ENCODE measurements around the gene ARCN1. TPM values are rescaled to one million over a fixed set of nuclear protein-coding genes. Genes with fewer than 3 reads are reported as not detected.

The ARCN1 gene
- total and polyA plus RNA-seq, 2 donors (not counting 3 experiments of a cell fraction or from before 2014, with no cell fraction given): 172 to 180 TPM

DNA sequence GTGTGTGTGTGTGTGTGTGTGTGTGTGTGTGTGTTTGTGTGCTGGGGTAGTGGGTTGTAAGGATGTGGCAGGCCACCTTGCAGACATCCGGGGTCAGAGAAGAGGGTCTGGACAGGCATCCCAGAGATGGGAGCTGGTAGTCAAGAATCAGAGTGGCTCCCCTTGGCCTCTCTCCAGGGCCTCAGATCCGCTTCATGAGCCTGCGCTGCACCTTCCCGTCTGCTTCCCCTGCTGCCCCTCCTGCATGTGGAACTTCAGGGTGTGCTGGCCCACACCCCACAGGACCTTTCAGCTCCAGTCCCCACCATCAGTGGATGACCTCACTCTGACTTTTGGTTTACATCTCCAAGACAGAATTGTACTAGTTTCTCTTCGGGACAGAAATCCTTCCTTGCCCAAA is 76.1 kb downstream of the ARCN1 start:
- no peak overlapping the region for H3K9ac ChIP-seq (replicated peaks; ENCODE audit: extremely low read depth, insufficient read depth, low read length)
- DNase-seq (ENCODE audit: low read depth, low spot score): no peak
- dilution Hi-C loops (cut with MboI; ENCODE audit: extremely low pct_ligation_motif_present, low sequenced_read_pairs): no loop called here
- H3K27ac ChIP-seq (ENCODE audit: insufficient read depth, low read depth, low read length): no peak overlapping the region
- BruUV-seq (replicated peaks): no TSS peak
- TF ChIP-seq, protein P1, sequence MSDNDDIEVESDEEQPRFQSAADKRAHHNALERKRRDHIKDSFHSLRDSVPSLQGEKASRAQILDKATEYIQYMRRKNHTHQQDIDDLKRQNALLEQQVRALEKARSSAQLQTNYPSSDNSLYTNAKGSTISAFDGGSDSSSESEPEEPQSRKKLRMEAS (IDR thresholded peaks at IDR 0.05; ENCODE audit: insufficient read depth, insufficient read length): no peak
- TF ChIP-seq CTCF (IDR thresholded peaks at IDR 0.05; ENCODE audit: extremely low read depth in 1 of 2, insufficient read depth in 1 of 2, low read depth in 1 of 2, low read length in 2 of 2): no peak
- no peak for TF ChIP-seq JUN (IDR thresholded peaks at IDR 0.05; ENCODE audit: borderline replicate concordance, insufficient read depth, insufficient read length, low read depth)
- TF ChIP-seq POLR2AphosphoS5 (IDR thresholded peaks at IDR 0.05; ENCODE audit: insufficient read depth, low read depth, low read length): no peak
- no peaks in the 10 kb centered on the region for H3K9me3 ChIP-seq (replicated peaks; ENCODE audit: control insufficient read depth, insufficient read depth, low read length)
- FAIRE-seq: no peak
- no peak overlapping the region for H3K4me3 ChIP-seq (replicated peaks in 1 of 3; ENCODE audit: insufficient read depth in 1 of 3, low read depth in 1 of 3, low read length in 3 of 3)
- H3K4me2 ChIP-seq (ENCODE audit: insufficient read depth, low read length): no peak overlapping the region
- H2AFZ ChIP-seq (ENCODE audit: low read depth, low read length): no peak overlapping the region
- ChIA-PET POLR2A (no interaction called here), CTCF (interaction anchor here (0.7 to 1.6 kb wide), 3 partner anchors 11 to 53 kb away, joined by 3 to 5 read pairs (median 3); partner anchors contain the start of gene PHLDB1)
- no peaks in the 10 kb centered on the region for H3K27me3 ChIP-seq (ENCODE audit: control insufficient read depth in 2 of 2, insufficient read depth in 2 of 2, low read length in 2 of 2)
- H3K79me2 ChIP-seq (ENCODE audit: control insufficient read depth, insufficient read depth, low read length): peaks cover 2% of the 10 kb centered on the region
- intact Hi-C loops (cut with micrococcal nuclease): no loop called here
- H4K20me1 ChIP-seq (replicated peaks; ENCODE audit: control insufficient read depth, extremely low read depth, insufficient read depth, low read length): no peaks in the 10 kb centered on the region
- no peaks in the 10 kb centered on the region for H3K4me1 ChIP-seq (ENCODE audit: control insufficient read depth, extremely low read depth, insufficient read depth, low read length)
- H3K36me3 ChIP-seq (ENCODE audit: control insufficient read depth in 2 of 2, extremely low read depth in 1 of 2, insufficient read depth in 2 of 2, low read length in 2 of 2): peaks cover 40 to 58% of the 10 kb centered on the region in 2 experiments
- no peaks in the 10 kb centered on the region for H3K9me1 ChIP-seq (replicated peaks; ENCODE audit: control insufficient read depth, extremely low read depth, insufficient read depth, low read length)

DNA sequence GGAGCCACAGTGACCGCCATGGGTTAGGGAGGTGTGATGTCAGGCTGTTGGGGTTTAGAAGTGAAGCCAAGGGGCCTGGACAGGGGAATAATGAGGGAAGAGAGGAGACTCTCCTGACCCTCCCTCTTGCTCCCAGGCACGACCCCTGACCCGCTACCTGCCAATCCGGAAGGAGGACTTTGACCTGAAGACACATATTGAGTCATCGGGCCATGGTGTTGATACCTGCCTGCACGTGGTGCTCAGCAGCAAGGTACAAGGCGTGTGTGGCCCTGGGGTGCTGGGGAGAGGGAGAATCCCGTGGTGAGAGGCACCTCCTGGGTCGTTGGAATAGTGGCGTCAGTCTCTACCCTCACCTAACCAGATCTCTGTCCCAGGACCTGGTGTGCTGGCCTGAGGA is 77.7 kb downstream of the ARCN1 start:
- Histone ChIP-seq H3K79me2 (ENCODE audit: control insufficient read depth, insufficient read depth, low read length) (no peaks in the 10 kb centered on the region), H3K9ac (replicated peaks; ENCODE audit: extremely low read depth, insufficient read depth, low read length) (no peak overlapping the region), H4K20me1 (replicated peaks; ENCODE audit: control insufficient read depth, extremely low read depth, insufficient read depth, low read length) (no peaks in the 10 kb centered on the region), H3K27ac (ENCODE audit: insufficient read depth, low read depth, low read length) (no peak overlapping the region), H3K4me2 (ENCODE audit: insufficient read depth, low read length) (no peak overlapping the region), H2AFZ (ENCODE audit: low read depth, low read length) (no peak overlapping the region), H3K9me1 (replicated peaks; ENCODE audit: control insufficient read depth, extremely low read depth, insufficient read depth, low read length) (no peaks in the 10 kb centered on the region), H3K4me3 (replicated peaks in 1 of 3; ENCODE audit: insufficient read depth in 1 of 3, low read depth in 1 of 3, low read length in 3 of 3) (no peak overlapping the region), H3K9me3 (replicated peaks; ENCODE audit: control insufficient read depth, insufficient read depth, low read length) (no peaks in the 10 kb centered on the region), H3K27me3 (ENCODE audit: control insufficient read depth in 2 of 2, insufficient read depth in 2 of 2, low read length in 2 of 2) (no peaks in the 10 kb centered on the region), H3K4me1 (ENCODE audit: control insufficient read depth, extremely low read depth, insufficient read depth, low read length) (no peaks in the 10 kb centered on the region), H3K36me3 (ENCODE audit: control insufficient read depth in 2 of 2, extremely low read depth in 1 of 2, insufficient read depth in 2 of 2, low read length in 2 of 2) (peaks cover 34 to 50% of the 10 kb centered on the region in 2 experiments)
- no TSS peak for BruUV-seq (replicated peaks)
- intact Hi-C loops (cut with micrococcal nuclease): no loop called here
- POLR2A ChIA-PET: no interaction called here
- no peak for DNase-seq (ENCODE audit: low read depth, low spot score)
- dilution Hi-C loops (cut with MboI; ENCODE audit: extremely low pct_ligation_motif_present, low sequenced_read_pairs): no loop called here
- no peak for TF ChIP-seq POLR2A (IDR thresholded peaks at IDR 0.05; ENCODE audit: low read depth, low read length)
- TF ChIP-seq EZH2 (IDR thresholded peaks at IDR 0.05; ENCODE audit: borderline replicate concordance, low read depth, low read length, severe bottlenecking): no peak
- TF ChIP-seq MYC (IDR thresholded peaks at IDR 0.05; ENCODE audit: low read depth, low read length): no peak
- no peak for TF ChIP-seq POLR2AphosphoS5 (IDR thresholded peaks at IDR 0.05; ENCODE audit: insufficient read depth, low read depth, low read length)
- TF ChIP-seq, protein P1 (IDR thresholded peaks at IDR 0.05; ENCODE audit: insufficient read depth, insufficient read length): no peak
- no peak for TF ChIP-seq CTCF (IDR thresholded peaks at IDR 0.05; ENCODE audit: extremely low read depth in 1 of 2, insufficient read depth in 1 of 2, low read depth in 1 of 2, low read length in 2 of 2)
- TF ChIP-seq FOS (IDR thresholded peaks at IDR 0.05; ENCODE audit: borderline replicate concordance, insufficient read depth, low read length): no peak
- no peak for TF ChIP-seq JUN (IDR thresholded peaks at IDR 0.05; ENCODE audit: borderline replicate concordance, insufficient read depth, insufficient read length, low read depth)
- no peak for TF ChIP-seq GATA2 (IDR thresholded peaks at IDR 0.05; ENCODE audit: insufficient read depth, insufficient read length, low read depth, low read length)
- no peak for FAIRE-seq
- CTCF ChIA-PET: interaction anchor here (0.6 to 1.6 kb wide), 3 partner anchors 9 to 55 kb away, joined by 3 to 5 read pairs (median 4); no protein-coding TSS in a partner anchor

Measured in endothelial cell of umbilical vein (primary cell).